Measurements from ENCODE around the gene PRR12.
A peak's percentile ranks its signal among the peaks of the same experiment; 100 is the strongest.

PRR12 gene, protein sequence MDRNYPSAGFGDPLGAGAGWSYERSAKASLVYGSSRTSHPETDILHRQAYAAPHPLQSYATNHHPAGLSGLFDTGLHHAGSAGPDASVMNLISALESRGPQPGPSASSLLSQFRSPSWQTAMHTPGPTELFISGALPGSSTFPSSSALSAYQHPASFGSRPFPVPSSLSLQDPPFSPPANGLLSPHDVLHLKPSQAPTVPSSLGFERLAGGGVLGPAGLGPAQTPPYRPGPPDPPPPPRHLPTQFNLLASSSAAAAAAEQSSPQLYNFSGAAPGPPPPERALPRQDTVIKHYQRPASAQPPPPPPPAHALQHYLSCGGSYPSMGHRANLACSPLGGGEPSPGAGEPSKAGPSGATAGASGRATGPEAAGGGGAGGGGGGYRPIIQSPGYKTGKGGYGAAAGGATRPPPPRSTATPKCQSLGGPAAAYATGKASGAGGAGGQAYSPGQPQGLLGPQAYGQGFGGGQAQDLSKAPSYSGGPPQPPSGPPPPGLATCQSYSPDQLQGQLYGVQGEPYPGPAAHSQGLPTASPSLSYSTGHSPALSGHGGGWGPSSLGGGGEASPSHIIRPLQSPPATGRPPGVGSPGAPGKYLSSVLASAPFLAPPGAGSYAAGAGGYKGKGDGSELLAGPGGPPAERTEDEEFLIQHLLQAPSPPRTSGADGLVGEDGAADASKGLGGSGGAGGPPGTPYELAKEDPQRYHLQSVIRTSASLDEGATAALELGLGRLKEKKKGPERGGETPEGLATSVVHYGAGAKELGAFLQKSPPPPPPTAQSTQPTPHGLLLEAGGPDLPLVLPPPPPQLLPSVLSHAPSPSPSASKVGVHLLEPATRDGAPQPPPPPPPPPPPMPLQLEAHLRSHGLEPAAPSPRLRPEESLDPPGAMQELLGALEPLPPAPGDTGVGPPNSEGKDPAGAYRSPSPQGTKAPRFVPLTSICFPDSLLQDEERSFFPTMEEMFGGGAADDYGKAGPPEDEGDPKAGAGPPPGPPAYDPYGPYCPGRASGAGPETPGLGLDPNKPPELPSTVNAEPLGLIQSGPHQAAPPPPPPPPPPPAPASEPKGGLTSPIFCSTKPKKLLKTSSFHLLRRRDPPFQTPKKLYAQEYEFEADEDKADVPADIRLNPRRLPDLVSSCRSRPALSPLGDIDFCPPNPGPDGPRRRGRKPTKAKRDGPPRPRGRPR (N-terminal part only)

DNA sequence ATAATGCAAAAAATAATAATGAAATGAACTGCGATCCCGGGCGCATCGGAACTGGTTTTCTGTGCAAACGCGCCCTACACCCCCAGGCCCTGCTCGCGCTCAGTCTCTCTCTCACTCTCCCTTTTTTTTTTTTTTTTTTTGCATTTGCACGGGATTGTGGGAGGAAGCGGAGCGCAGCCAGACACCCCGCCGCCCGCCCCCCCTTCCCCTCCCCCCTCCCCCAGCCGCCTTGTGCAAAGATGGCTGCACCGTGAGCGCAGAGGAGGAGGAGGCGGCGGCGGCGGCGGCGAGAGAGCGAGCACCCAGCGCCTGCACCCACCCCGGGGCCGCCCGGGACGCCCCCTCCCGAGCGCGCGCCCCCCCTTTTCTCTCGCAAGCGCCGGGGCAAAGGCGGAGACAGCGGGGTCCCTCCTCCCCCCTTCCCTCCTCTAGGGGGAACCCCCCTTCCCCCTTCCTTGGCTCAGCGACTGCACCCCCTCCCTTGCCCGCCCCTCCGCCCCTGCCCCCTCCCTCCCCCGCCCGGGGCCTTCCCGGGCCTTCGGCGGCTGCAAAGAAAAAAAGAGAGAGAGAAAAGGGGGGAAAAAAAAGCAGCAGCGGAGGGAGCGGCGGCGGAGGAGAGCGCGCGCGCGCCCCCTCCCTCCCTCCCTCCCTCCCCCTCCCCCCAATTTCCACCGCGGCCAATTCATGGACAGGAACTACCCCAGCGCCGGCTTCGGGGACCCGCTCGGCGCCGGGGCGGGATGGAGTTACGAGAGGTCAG, at the start of gene PRR12:
Gene PRR12, plus strand, starts transcription at position 212 of the 760 bp plus-strand sequence. Its CDS starts 473 bp downstream, at position 685.
- no peak for DNase-seq (ENCODE audit: low read depth, low spot score)
- H3K9ac ChIP-seq (ENCODE audit: insufficient read length, low read depth), result peak within 1 kb of the TSS; percentile 99
- H3K9me3 ChIP-seq (ENCODE audit: insufficient read depth, low read length), result no peaks in the 10 kb centered on the region
- TF ChIP-seq ZNF274 (IDR thresholded peaks at IDR 0.05; ENCODE audit: low read depth, low read length), result no peak
- no peak for TF ChIP-seq SUZ12 (IDR thresholded peaks at IDR 0.05; ENCODE audit: extremely low read depth, insufficient read depth, insufficient read length)
- no peak for TF ChIP-seq YY1 (IDR thresholded peaks at IDR 0.05; ENCODE audit: insufficient read depth, insufficient read length)
- peaks cover 19% of the 10 kb centered on the region for H3K36me3 ChIP-seq (ENCODE audit: insufficient read depth, insufficient read length, low read length)
- H3K27me3 ChIP-seq (ENCODE audit: insufficient read depth, insufficient read length), result no peaks in the 10 kb centered on the region
- H3K4me1 ChIP-seq (ENCODE audit: insufficient read depth, insufficient read length), result peaks cover 3% of the 10 kb centered on the region
- H3K4me3 ChIP-seq (ENCODE audit: insufficient read length, low read depth), result peak within 1 kb of the TSS; percentile 88

DNA sequence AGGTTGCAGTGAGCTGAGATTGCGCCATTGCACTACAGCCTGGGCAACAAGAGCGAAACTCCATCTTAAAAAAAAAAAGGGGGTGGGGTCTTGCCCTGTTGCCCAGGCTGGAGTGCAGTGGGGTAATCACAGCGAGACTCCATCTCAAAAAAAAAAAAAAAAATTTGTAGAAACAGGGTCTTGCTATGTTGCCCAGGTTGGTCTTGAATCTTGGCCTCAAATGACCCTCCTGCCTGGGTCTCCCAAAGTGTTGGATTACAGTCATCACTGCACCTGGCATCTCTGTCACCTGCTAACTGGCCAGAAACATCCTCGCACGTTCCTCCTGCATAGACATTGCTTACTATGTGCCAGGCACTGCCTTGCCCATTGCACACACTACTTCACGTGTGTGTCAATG, 49.1 kb upstream of the PRR12 start:
- peaks cover 10% of the 10 kb centered on the region for H3K36me3 ChIP-seq (ENCODE audit: insufficient read depth, insufficient read length, low read length)
- no peak for TF ChIP-seq SUZ12 (IDR thresholded peaks at IDR 0.05; ENCODE audit: extremely low read depth, insufficient read depth, insufficient read length)
- no peak for TF ChIP-seq ZNF274 (IDR thresholded peaks at IDR 0.05; ENCODE audit: low read depth, low read length)
- no peak for TF ChIP-seq YY1 (IDR thresholded peaks at IDR 0.05; ENCODE audit: insufficient read depth, insufficient read length)
- no peak for DNase-seq (ENCODE audit: low read depth, low spot score)
- no peak overlapping the region for H3K4me3 ChIP-seq (ENCODE audit: insufficient read length, low read depth)
- H3K9me3 ChIP-seq (ENCODE audit: insufficient read depth, low read length), result no peaks in the 10 kb centered on the region
- H3K9ac ChIP-seq (ENCODE audit: insufficient read length, low read depth), result no peak overlapping the region
- no peaks in the 10 kb centered on the region for H3K27me3 ChIP-seq (ENCODE audit: insufficient read depth, insufficient read length)
- no peaks in the 10 kb centered on the region for H3K4me1 ChIP-seq (ENCODE audit: insufficient read depth, insufficient read length)

DNA sequence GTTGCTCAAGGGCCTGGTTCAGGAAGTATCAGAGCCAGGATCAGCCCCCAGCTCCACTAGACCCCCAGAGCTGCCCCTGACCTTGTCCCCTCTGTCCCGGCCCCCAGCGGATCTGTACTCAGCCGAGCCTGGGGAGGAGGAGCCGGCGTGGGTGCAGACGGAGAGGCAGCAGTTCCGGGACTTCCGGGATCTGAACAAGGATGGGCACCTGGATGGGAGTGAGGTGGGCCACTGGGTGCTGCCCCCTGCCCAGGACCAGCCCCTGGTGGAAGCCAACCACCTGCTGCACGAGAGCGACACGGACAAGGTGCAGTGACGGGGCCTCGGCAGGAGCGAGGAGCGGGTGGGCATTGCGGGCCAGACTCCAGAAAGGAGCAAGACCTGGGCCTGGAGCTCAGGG, 48.5 kb upstream of the PRR12 start:
- Histone ChIP-seq H3K9ac (ENCODE audit: insufficient read length, low read depth) (no peak overlapping the region), H3K9me3 (ENCODE audit: insufficient read depth, low read length) (no peaks in the 10 kb centered on the region), H3K36me3 (ENCODE audit: insufficient read depth, insufficient read length, low read length) (peaks cover 6% of the 10 kb centered on the region), H3K4me3 (ENCODE audit: insufficient read length, low read depth) (no peak overlapping the region), H3K27me3 (ENCODE audit: insufficient read depth, insufficient read length) (no peaks in the 10 kb centered on the region), H3K4me1 (ENCODE audit: insufficient read depth, insufficient read length) (no peaks in the 10 kb centered on the region)
- no peak for DNase-seq (ENCODE audit: low read depth, low spot score)
- TF ChIP-seq ZNF274 (IDR thresholded peaks at IDR 0.05; ENCODE audit: low read depth, low read length), result no peak
- no peak for TF ChIP-seq YY1 (IDR thresholded peaks at IDR 0.05; ENCODE audit: insufficient read depth, insufficient read length)
- TF ChIP-seq SUZ12 (IDR thresholded peaks at IDR 0.05; ENCODE audit: extremely low read depth, insufficient read depth, insufficient read length), result no peak

DNA sequence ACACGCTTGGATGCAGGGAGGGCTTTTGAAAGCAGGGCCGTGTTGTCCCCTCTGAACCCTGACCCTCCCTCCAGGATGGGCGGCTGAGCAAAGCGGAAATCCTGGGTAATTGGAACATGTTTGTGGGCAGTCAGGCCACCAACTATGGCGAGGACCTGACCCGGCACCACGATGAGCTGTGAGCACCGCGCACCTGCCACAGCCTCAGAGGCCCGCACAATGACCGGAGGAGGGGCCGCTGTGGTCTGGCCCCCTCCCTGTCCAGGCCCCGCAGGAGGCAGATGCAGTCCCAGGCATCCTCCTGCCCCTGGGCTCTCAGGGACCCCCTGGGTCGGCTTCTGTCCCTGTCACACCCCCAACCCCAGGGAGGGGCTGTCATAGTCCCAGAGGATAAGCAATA, 48.0 kb upstream of the PRR12 start:
- Histone ChIP-seq H3K4me3 (ENCODE audit: insufficient read length, low read depth) (no peak overlapping the region), H3K36me3 (ENCODE audit: insufficient read depth, insufficient read length, low read length) (peaks cover 6% of the 10 kb centered on the region)

DNA sequence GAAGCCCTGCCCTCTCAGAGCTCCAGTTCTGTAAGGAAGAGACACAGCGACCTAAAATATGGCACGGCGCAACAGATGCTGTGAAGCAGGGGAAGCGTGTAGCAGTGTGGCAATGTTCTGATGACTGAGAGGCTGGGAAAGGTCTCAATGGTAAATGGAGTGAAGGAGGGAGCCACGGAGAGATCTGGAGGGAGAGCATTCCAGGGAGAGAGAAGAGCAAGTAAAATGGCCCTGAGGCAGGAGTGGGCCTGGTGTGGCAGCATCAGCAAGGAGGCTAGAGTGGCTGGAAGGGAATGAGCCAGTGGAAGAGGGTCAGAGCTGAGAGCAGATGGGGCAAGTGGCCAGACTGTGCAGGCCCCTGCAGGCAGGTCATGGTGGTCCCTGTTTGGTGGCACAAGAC, 46.8 kb upstream of the PRR12 start:
- no peak overlapping the region for H3K9ac ChIP-seq (ENCODE audit: insufficient read length, low read depth)
- H3K9me3 ChIP-seq (ENCODE audit: insufficient read depth, low read length), result no peaks in the 10 kb centered on the region
- peaks cover 2% of the 10 kb centered on the region for H3K36me3 ChIP-seq (ENCODE audit: insufficient read depth, insufficient read length, low read length)
- no peaks in the 10 kb centered on the region for H3K4me1 ChIP-seq (ENCODE audit: insufficient read depth, insufficient read length)
- DNase-seq (ENCODE audit: low read depth, low spot score), result no peak
- no peak overlapping the region for H3K4me3 ChIP-seq (ENCODE audit: insufficient read length, low read depth)
- no peak for TF ChIP-seq ZNF274 (IDR thresholded peaks at IDR 0.05; ENCODE audit: low read depth, low read length)
- no peak for TF ChIP-seq YY1 (IDR thresholded peaks at IDR 0.05; ENCODE audit: insufficient read depth, insufficient read length)
- TF ChIP-seq SUZ12 (IDR thresholded peaks at IDR 0.05; ENCODE audit: extremely low read depth, insufficient read depth, insufficient read length), result no peak
- H3K27me3 ChIP-seq (ENCODE audit: insufficient read depth, insufficient read length), result no peaks in the 10 kb centered on the region

More for the DNA sequence above, 48.0 kb upstream of the PRR12 start:
- DNase-seq (ENCODE audit: low read depth, low spot score), result no peak
- Histone ChIP-seq H3K9ac (ENCODE audit: insufficient read length, low read depth) (no peak overlapping the region), H3K27me3 (ENCODE audit: insufficient read depth, insufficient read length) (no peaks in the 10 kb centered on the region), H3K4me1 (ENCODE audit: insufficient read depth, insufficient read length) (no peaks in the 10 kb centered on the region), H3K9me3 (ENCODE audit: insufficient read depth, low read length) (no peaks in the 10 kb centered on the region)
- no peak for TF ChIP-seq ZNF274 (IDR thresholded peaks at IDR 0.05; ENCODE audit: low read depth, low read length)
- no peak for TF ChIP-seq YY1 (IDR thresholded peaks at IDR 0.05; ENCODE audit: insufficient read depth, insufficient read length)
- no peak for TF ChIP-seq SUZ12 (IDR thresholded peaks at IDR 0.05; ENCODE audit: extremely low read depth, insufficient read depth, insufficient read length)

DNA sequence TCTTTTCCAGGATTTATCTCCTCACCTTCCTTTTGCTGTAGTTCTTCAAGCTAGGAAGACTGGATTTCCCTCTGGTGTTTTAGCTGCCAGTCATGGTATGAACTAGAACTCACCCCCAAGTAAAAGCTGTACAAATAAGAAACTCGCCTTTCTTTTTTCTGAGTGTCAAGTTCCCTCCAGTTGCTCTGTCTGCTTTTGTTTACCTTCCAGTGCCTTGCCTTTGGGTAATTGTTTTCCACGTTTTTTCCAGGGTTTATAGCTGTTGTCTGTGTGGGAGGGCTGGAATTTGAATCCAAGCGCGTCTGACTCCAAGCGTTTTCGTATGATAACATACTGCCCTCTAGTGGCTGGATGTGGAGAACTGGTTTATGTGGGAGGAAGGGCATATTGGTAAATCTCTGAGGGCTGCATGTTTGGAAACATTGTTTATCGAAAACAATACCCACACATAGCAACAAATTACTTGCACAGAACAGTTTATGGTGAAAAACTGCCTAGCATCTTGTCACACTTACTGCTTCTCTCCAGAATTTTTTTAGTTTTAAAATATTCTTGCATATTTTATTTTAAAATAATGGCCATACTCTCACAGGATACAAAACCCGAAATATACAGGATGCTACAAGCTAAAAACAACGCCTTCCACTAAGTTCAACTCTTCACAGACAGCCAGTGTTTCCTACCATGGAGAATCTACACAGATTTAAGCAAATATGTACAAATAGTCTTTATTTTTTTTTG, 44.0 kb upstream of the PRR12 start:
- H3K9ac ChIP-seq (ENCODE audit: insufficient read length, low read depth), result peak overlapping the region; percentile 42
- TF ChIP-seq YY1 (IDR thresholded peaks at IDR 0.05; ENCODE audit: insufficient read depth, insufficient read length) (no peak), SUZ12 (IDR thresholded peaks at IDR 0.05; ENCODE audit: extremely low read depth, insufficient read depth, insufficient read length) (no peak), ZNF274 (IDR thresholded peaks at IDR 0.05; ENCODE audit: low read depth, low read length) (no peak)

More for the DNA sequence above, 44.0 kb upstream of the PRR12 start:
- H3K9me3 ChIP-seq (ENCODE audit: insufficient read depth, low read length), result no peaks in the 10 kb centered on the region
- H3K4me1 ChIP-seq (ENCODE audit: insufficient read depth, insufficient read length), result no peaks in the 10 kb centered on the region
- peak; percentile 72 for DNase-seq (ENCODE audit: low read depth, low spot score)
- H3K4me3 ChIP-seq (ENCODE audit: insufficient read length, low read depth), result no peak overlapping the region
- H3K36me3 ChIP-seq (ENCODE audit: insufficient read depth, insufficient read length, low read length), result peaks cover 7% of the 10 kb centered on the region
- H3K27me3 ChIP-seq (ENCODE audit: insufficient read depth, insufficient read length), result no peaks in the 10 kb centered on the region

Data from NT2/D1 (cell line).